ENCODE results near the gene SLC39A5. TPM values are rescaled to one million over a fixed set of nuclear protein-coding genes. Genes with fewer than 3 reads are reported as not detected.
"Not testable (repeated sequence)": the region's sequence is repeated elsewhere in the genome, so short reads cannot be mapped to it uniquely, and the experiment has no call there.

SLC39A5 gene
- total RNA-seq, 2 donors from 2014 or later = 158 to 163 TPM

DNA sequence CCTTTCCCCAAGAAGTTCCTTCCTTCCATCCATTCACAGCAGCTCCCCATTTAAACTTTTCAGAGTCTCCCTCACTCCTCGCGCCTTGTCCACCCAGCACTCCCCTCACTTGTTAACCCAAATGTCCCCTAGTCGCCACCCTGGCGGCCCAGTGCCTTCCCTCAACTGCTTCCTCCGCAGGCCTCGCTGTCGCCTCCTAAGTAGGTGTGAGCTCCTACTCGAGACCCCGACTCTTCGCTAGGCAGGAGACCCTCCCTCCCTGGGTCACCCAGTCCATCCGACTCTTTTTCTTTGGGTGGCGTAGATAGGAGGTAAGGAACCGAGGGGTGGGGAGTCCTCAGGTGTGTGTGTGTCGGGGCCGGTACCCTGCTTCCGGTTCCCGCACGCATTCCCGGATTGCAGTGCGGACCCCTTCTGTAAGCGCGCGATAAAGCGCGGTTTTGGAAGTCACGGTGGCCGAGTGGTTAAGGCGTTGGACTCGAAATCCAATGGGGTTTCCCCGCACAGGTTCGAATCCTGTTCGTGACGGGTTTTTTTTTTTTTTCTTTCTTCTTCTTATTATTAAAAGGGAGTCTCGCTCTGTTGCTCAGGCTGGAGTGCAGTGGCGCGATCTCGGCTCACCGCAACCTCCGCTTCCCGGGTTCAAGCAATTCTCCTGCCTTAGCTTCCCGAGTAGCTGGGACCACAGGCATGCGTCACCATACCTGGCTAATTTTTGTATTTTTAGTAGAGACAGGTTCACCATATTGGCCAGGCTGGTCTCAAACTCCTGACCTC is 39.7 kb upstream of the SLC39A5 start:
- intact Hi-C loops (cut with DNase I) = loop anchor here (2.0 to 5.0 kb wide), 2 partner anchors 65 to 272 kb away; no protein-coding TSS in a partner anchor

DNA sequence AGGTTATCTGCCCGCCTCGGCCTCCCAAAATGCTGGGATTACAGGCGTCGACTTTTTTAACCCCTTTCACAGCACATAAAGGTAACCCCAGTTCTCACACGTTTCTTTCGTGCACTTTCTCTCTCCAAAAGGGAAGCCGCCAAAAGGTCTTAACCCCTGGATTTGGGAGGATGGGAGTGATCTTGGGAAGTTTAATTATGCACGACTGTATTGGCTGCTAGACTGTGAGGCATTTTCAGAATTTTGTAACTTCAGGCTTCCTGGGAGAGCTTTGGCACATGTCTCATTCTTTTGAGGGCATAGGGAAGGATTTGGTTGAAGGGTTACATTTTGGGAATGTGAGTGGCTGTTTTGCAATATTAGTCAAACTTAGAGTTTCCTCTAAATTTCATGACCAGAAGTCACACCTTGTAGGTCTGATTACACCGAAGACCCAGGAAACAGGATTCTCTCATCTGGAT is 39.1 kb upstream of the SLC39A5 start:
- no peak for TF ChIP-seq CTCF (IDR thresholded peaks at IDR 0.05)
- DNase-seq = no peak
- H3K4me1 ChIP-seq = peaks cover 13% of the 10 kb centered on the region
- peak overlapping the region; percentile 78 for H3K4me3 ChIP-seq
- no peaks in the 10 kb centered on the region for H3K9me3 ChIP-seq
- no peaks in the 10 kb centered on the region for H3K36me3 ChIP-seq
- peak overlapping the region; percentile 95 for H3K27ac ChIP-seq
- intact Hi-C loops (cut with DNase I) = loop anchor here (5.0 kb wide), 1 partner anchor 272 kb away; no protein-coding TSS in a partner anchor
- H3K27me3 ChIP-seq = no peaks in the 10 kb centered on the region
- H3K9ac ChIP-seq (ENCODE audit: low read depth in 2 of 2, low read length in 2 of 2) = peak overlapping the region; percentile 60 to 83

More for the DNA sequence above, 39.7 kb upstream of the SLC39A5 start:
- peak overlapping the region; percentile 95 for H3K27ac ChIP-seq
- peak; percentile 92 for DNase-seq
- peak overlapping the region; percentile 60 to 83 for H3K9ac ChIP-seq (ENCODE audit: low read depth in 2 of 2, low read length in 2 of 2)
- no peaks in the 10 kb centered on the region for H3K27me3 ChIP-seq
- H3K9me3 ChIP-seq = no peaks in the 10 kb centered on the region
- peaks cover 13% of the 10 kb centered on the region for H3K4me1 ChIP-seq
- H3K4me3 ChIP-seq = peak overlapping the region; percentile 78
- H3K36me3 ChIP-seq = no peaks in the 10 kb centered on the region
- no peak for TF ChIP-seq CTCF (IDR thresholded peaks at IDR 0.05)

- no peak overlapping the region for H3K9ac ChIP-seq (ENCODE audit: low read depth in 2 of 2, low read length in 2 of 2)
- intact Hi-C loops (cut with DNase I) = loop anchor here (5.0 kb wide), 1 partner anchor 270 kb away; no protein-coding TSS in a partner anchor
- H3K4me3 ChIP-seq = no peak overlapping the region
- TF ChIP-seq CTCF (IDR thresholded peaks at IDR 0.05) = no peak
- H3K36me3 ChIP-seq = no peaks in the 10 kb centered on the region
- H3K9me3 ChIP-seq = no peaks in the 10 kb centered on the region
- H3K27me3 ChIP-seq = no peaks in the 10 kb centered on the region
- no peak overlapping the region for H3K27ac ChIP-seq
- peaks cover 4% of the 10 kb centered on the region for H3K4me1 ChIP-seq
- no peak for DNase-seq
Measured at GRCh38 chr12:56192582-56192981, 37.3 kb upstream of the SLC39A5 start.

DNA sequence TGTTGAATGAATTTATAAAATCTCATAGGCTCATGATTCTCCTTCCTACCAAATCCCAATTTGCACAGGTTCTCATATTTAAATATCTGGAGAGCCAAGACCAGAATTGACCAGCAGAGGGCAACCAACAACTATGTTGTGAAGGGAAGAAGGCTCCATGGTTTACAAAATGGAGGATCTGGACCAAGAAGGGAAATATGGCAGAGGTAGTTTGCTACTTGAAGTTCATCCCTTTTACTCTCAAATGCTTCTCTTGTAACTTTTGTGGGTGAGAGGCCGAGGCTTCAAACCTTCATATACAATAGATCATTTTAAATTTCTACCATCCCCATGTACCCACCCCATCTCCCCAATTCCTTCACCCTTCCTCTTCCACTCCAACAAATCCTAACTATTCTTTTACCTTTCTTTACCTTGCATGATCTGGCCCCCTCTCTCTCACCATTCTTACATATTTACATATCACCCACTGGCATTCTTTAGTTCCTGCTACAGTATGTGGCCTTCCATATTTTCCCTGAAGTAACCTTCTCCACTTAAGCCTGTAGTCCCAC is 36.7 kb upstream of the SLC39A5 start:
- Histone ChIP-seq H3K36me3 (no peaks in the 10 kb centered on the region), H3K9ac (ENCODE audit: low read depth in 2 of 2, low read length in 2 of 2) (no peak overlapping the region), H3K4me1 (peaks cover 2% of the 10 kb centered on the region), H3K4me3 (no peak overlapping the region), H3K9me3 (no peaks in the 10 kb centered on the region), H3K27ac (no peak overlapping the region), H3K27me3 (no peaks in the 10 kb centered on the region)
- intact Hi-C loops (cut with DNase I) = loop anchor here (5.0 kb wide), 1 partner anchor 269 kb away; no protein-coding TSS in a partner anchor
- peak; percentile 74 for TF ChIP-seq CTCF (IDR thresholded peaks at IDR 0.05)
- peak; percentile 93 for DNase-seq

DNA sequence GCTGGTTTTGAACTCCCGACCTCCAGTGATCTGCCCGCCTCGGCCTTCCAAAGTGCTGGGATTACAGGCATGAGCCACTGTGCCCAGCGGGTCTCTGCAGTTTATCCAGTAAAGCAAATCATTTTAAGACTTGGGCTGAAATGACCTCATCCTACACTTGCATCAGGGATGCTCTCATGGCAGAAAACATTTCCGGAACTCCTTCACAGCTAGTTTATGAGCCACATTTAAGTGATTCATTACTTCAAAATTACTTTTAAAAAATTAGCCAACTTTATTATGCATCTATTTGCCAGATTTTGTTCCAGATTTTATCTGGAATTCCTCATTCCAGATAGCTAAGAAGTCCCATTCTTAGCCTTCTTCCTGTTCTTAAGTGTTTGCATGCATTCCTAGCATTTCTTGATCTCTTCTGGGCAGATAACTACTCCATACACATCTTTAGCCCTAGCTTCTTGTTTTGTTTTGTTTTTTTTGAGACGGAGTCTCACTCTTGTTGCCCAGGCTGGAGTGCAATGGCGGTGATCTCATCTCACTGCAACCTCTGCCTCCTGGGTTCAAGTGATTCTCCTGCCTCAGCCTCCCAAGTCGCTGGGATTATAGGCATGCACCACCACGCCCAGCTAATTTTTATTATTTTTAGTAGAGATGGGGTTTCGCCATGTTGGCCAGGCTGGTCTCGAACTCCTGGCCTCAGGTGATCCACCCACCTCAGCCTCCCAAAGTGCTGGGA is 32.9 kb upstream of the SLC39A5 start:
- H3K27me3 ChIP-seq; H3K9ac ChIP-seq (ENCODE audit: low read depth in 2 of 2, low read length in 2 of 2); DNase-seq; intact Hi-C loops (cut with DNase I); H3K4me3 ChIP-seq; H3K9me3 ChIP-seq; H3K36me3 ChIP-seq; H3K4me1 ChIP-seq; H3K27ac ChIP-seq: not testable (repeated sequence)

All from colonic mucosa (tissue), 4 donors.